HCT116 (cell line): ENCODE results near the gene HAX1. TPM values are rescaled to one million over a fixed set of nuclear protein-coding genes. Genes with fewer than 3 reads are reported as not detected.
A peak's percentile ranks its signal among the peaks of the same experiment; 100 is the strongest.

Experiments used
- ATAC-seq: fragments of 200-7000 bp; cut with Tn5 transposase; 2 replicates; pipeline ENCODE4 v1.9.1; 2020; ENCODE audit warnings: mild to moderate bottlenecking, moderate library complexity
- BruUV-seq: library from RNA; stranded (reverse); fragments of 400-500 nt; replicated peaks from 2 replicates; lab custom pipeline; 2021; lab: Mats Ljungman, UMichigan
- CTCF ChIA-PET: fragments of 300-600 bp; sonication (Branson Sonifier 250); formaldehyde crosslinking; loops from one replicate; lab custom pipeline; 2021; ENCODE audit warnings: antibody characterized with exemption; lab: Charles Lee
- POLR2A ChIA-PET: fragments of 300-600, 350-600 bp; sonication (Branson Sonifier 250); formaldehyde crosslinking; loops from one replicate; lab custom pipeline; 2021; ENCODE audit warnings: antibody characterized with exemption; lab: Charles Lee
- RAD21 ChIA-PET, 2 experiments: fragments of 300-600 bp; sonication (Branson Sonifier 250); formaldehyde crosslinking; loops; one replicate each; lab custom pipeline; 2023; ENCODE audit warnings: low total read pairs in 2 of 2; ENCODE audit not compliant: uncharacterized antibody in 2 of 2, unreplicated experiment in 2 of 2, low non-redundant PET in 1 of 2; lab: Charles Lee
- DNase-seq: peaks from one replicate; pipeline ENCODE4 v3.0.0-alpha.2; 2010; ENCODE audit warnings: low read depth, low spot score
- H2AFZ ChIP-seq: fragments of 200-600 bp; shearing (Covaris generic), sonication (generic); 2 replicates; pipeline ENCODE4 v1.6.1; 2017; ENCODE audit warnings: low read depth, mixed run types, mixed read lengths, antibody characterized with exemption, low read length; ENCODE audit not compliant: poor library complexity, severe bottlenecking
- H3K27ac ChIP-seq: 2 replicates; pipeline ENCODE4 v1.5.1; 2012; ENCODE audit warnings: low read depth, low read length
- H3K27me3 ChIP-seq: fragments of 200-600 bp; sonication (generic); 2 replicates; pipeline ENCODE4 v1.6.1; 2016; ENCODE audit warnings: mixed run types, low read length, mixed read lengths; ENCODE audit not compliant: insufficient read depth
- H3K36me3 ChIP-seq, 2 experiments: fragments of 200-500 bp in 1 of 2; fragments of 200-600 bp in 1 of 2; sonication (Bioruptor generic) in 1 of 2; sonication (generic) in 1 of 2; 2 replicates each; pipeline versions ENCODE4 v1.5.1 to v1.6.1; 2014 to 2016; ENCODE audit warnings: low read length in 2 of 2, inconsistent platforms in 1 of 2, mixed read lengths in 1 of 2, mixed run types in 1 of 2; ENCODE audit not compliant: insufficient read depth in 2 of 2, control insufficient read depth in 1 of 2
- H3K4me1 ChIP-seq, 2 experiments: fragments of 200-600 bp in 1 of 2; sonication (generic) in 1 of 2; 2 replicates each; pipeline versions ENCODE4 v1.5.1 to v1.6.1; 2012 to 2017; ENCODE audit warnings: low read length in 2 of 2, inconsistent platforms in 1 of 2, mild to moderate bottlenecking in 1 of 2, mixed read lengths in 1 of 2, mixed run types in 1 of 2, moderate library complexity in 1 of 2; ENCODE audit not compliant: insufficient read depth in 2 of 2, control insufficient read depth in 1 of 2
- H3K4me2 ChIP-seq: fragments of 200-600 bp; sonication (generic); 2 replicates; pipeline ENCODE4 v1.6.1; 2017; ENCODE audit warnings: mixed run types, low read length, mixed read lengths
- H3K4me3 ChIP-seq, 2 experiments: fragments of 200-600 bp in 1 of 2; sonication (generic) in 1 of 2; replicated peaks in 1 of 2; 2 replicates each; pipeline ENCODE4 v1.5.1; 2011 to 2016; ENCODE audit warnings: low read length in 2 of 2, control low read depth in 1 of 2, low read depth in 1 of 2, mild to moderate bottlenecking in 1 of 2, mixed read lengths in 1 of 2, mixed run types in 1 of 2
- H3K79me2 ChIP-seq: fragments of 200-600 bp; sonication (generic); 2 replicates; pipeline ENCODE4 v1.6.1; 2017; ENCODE audit warnings: mild to moderate bottlenecking, mixed run types, low read length, moderate library complexity, mixed read lengths; ENCODE audit not compliant: insufficient read depth
- H3K9ac ChIP-seq: fragments of 200-600 bp; sonication (generic); 2 replicates; pipeline ENCODE4 v1.6.1; 2016; ENCODE audit warnings: low read length, mixed read lengths
- H3K9me2 ChIP-seq: fragments of 200-600 bp; sonication (generic), shearing (Covaris generic); 2 replicates; pipeline ENCODE4 v1.6.1; 2017; ENCODE audit warnings: mixed run types, mild to moderate bottlenecking, moderate library complexity; ENCODE audit not compliant: insufficient read depth
- H3K9me3 ChIP-seq, 2 experiments: fragments of 200-500 bp in 1 of 2; fragments of 200-600 bp in 1 of 2; sonication (Bioruptor generic) in 1 of 2; sonication (generic) in 1 of 2; 2 replicates each; pipeline ENCODE4 v1.6.1; 2014 to 2017; ENCODE audit warnings: low read length in 2 of 2, mixed read lengths in 2 of 2, inconsistent platforms in 1 of 2, low read depth in 1 of 2, mild to moderate bottlenecking in 1 of 2, mixed run types in 1 of 2, moderate library complexity in 1 of 2; ENCODE audit not compliant: control insufficient read depth in 1 of 2, insufficient read depth in 1 of 2
- H4K20me1 ChIP-seq: fragments of 200-600 bp; sonication (generic), shearing (Covaris generic); 2 replicates; pipeline ENCODE4 v1.6.1; 2017; ENCODE audit warnings: mixed run types, mild to moderate bottlenecking, moderate library complexity; ENCODE audit not compliant: insufficient read depth
- JUND ChIP-seq: IDR thresholded peaks from 2 replicates; pipeline ENCODE4 v1.6.1; 2012
- RAD21 ChIP-seq: IDR thresholded peaks from 2 replicates; pipeline ENCODE4 v1.6.1; 2012; ENCODE audit warnings: low read depth, mild to moderate bottlenecking
- YY1 ChIP-seq: IDR thresholded peaks from 2 replicates; pipeline ENCODE4 v1.6.1; 2011; ENCODE audit warnings: low read length, low read depth, moderate library complexity, mild to moderate bottlenecking; ENCODE audit not compliant: insufficient replicate concordance; ENCODE audit errors: extremely low read depth
- intact Hi-C: fragments of 100-400 bp; cut with micrococcal nuclease; formaldehyde crosslinking; loops from 2 replicates; pipeline ENCODE4 v1.10.0; 2022
- total RNA-seq: library from RNA; stranded (reverse); gene quantifications from one replicate; pipeline ENCODE4 v1.2.1, GENCODE V29; 2021; ENCODE audit not compliant: unreplicated experiment
- TF ChIP-seq, protein P1 (sequence below), 3 experiments: fragments of 200-600 bp in 1 of 3; sonication (generic) in 1 of 3; IDR thresholded peaks in 2 of 3; conservative IDR thresholded peaks in 1 of 3; 2 replicates each; pipeline ENCODE4 v1.5.1; 2012 to 2017; ENCODE audit warnings: low read depth in 2 of 3, low read length in 2 of 3, antibody characterized with exemption in 1 of 3, borderline replicate concordance in 1 of 3, control low read depth in 1 of 3, mild to moderate bottlenecking in 1 of 3, mixed read lengths in 1 of 3, mixed run types in 1 of 3, moderate library complexity in 1 of 3; ENCODE audit not compliant: insufficient read depth in 1 of 3

The HAX1 gene
- total RNA-seq, 1 experiment from 2014 or later = 93.6 TPM

DNA sequence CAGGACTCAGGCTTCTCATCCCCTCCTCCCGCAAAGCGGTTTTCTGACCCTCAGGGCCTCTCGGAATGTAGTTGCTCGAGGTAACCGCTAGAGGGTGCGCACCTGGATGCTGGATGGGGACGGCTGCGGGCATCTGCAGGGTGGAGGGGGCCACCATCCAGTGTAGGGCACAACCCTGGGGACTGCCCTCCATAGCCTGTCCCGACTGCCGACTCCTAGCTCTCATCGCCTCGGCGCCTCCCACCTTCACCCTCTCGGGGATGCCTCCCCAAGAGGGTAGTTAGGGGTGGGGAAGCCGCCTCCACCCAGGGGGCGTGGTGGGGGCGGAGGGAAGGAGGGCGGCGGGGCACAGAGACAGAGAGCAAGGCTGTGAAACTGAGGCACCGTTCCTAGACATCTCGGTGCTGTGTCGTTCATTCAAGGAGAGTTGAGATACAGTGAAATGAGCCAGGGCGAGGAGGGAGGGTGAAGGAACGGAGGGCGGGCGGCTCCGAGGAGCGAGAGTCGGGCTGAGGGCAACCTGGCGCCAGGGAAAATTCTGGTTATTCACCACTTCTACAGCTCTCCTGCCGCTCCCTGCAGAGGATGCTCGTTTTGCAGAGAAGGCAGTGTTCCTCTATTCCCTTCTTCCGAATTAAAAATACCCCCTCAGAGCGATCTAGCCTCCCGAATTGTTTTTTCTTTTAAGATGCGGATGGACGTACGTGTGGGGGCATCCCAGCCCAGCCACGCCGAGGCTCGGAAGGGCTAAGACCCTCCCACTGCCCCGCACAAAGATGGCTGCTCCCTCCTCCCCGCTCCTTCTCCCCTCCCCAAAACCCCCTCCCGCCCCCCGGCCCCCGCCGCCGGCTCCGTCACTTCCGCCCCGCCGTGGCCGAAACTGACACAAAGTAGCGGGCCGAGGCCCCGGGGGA, 52.5 kb downstream of the HAX1 start, which contains the start of gene ATP8B2:
Gene ATP8B2, plus strand, starts transcription at position 857 of the 914 bp plus-strand sequence. CDS start 2,617 bp downstream, outside the sequence.
- peak within 1 kb of the TSS; percentile 88 for H2AFZ ChIP-seq
- peak; percentile 65 for ATAC-seq

More for the DNA sequence above, 52.5 kb downstream of the HAX1 start, which contains the start of gene ATP8B2:
- no peaks in the 10 kb centered on the region for H3K36me3 ChIP-seq
- no TSS peak for BruUV-seq
- H3K9me3 ChIP-seq = no peaks in the 10 kb centered on the region
- peaks cover 26 to 49% of the 10 kb centered on the region in 2 experiments for H3K4me1 ChIP-seq
- H3K27me3 ChIP-seq = no peaks in the 10 kb centered on the region
- H3K9ac ChIP-seq = peak within 1 kb of the TSS; percentile 69
- H3K9me2 ChIP-seq = no peaks in the 10 kb centered on the region
- no peaks in the 10 kb centered on the region for H4K20me1 ChIP-seq
- peak; percentile 59 for DNase-seq
- peak within 1 kb of the TSS; percentile 77 to 79 for H3K4me3 ChIP-seq
- peak within 1 kb of the TSS; percentile 98 for H3K4me2 ChIP-seq
- ChIA-PET RAD21 (interaction anchor here in 1 of 2 experiments (1.0 kb wide), 1 partner anchor 8 kb away, joined by 3 read pairs; no protein-coding TSS in a partner anchor), CTCF (interaction anchor here (1.0 to 2.1 kb wide), 5 partner anchors 9 to 222 kb away, joined by 3 to 32 read pairs (median 5); no protein-coding TSS in a partner anchor), POLR2A (no interaction called here)
- H3K27ac ChIP-seq = peak within 1 kb of the TSS; percentile 79
- TF ChIP-seq JUND (no peak), RAD21 (peak; percentile 49), YY1 (peak; percentile 91)
- TF ChIP-seq, protein P1, sequence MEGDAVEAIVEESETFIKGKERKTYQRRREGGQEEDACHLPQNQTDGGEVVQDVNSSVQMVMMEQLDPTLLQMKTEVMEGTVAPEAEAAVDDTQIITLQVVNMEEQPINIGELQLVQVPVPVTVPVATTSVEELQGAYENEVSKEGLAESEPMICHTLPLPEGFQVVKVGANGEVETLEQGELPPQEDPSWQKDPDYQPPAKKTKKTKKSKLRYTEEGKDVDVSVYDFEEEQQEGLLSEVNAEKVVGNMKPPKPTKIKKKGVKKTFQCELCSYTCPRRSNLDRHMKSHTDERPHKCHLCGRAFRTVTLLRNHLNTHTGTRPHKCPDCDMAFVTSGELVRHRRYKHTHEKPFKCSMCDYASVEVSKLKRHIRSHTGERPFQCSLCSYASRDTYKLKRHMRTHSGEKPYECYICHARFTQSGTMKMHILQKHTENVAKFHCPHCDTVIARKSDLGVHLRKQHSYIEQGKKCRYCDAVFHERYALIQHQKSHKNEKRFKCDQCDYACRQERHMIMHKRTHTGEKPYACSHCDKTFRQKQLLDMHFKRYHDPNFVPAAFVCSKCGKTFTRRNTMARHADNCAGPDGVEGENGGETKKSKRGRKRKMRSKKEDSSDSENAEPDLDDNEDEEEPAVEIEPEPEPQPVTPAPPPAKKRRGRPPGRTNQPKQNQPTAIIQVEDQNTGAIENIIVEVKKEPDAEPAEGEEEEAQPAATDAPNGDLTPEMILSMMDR (IDR thresholded peaks at IDR 0.05 in 2 of 3, conservative IDR thresholded peaks at IDR 0.05 in 1 of 3; ENCODE audit: borderline replicate concordance in 1 of 3, insufficient read depth in 1 of 3, low read depth in 2 of 3, low read length in 2 of 3) = peak; percentile 75 to 94 (median 93)
- intact Hi-C loops = loop anchor here (5.0 to 10.0 kb wide), 2 partner anchors 152 to 220 kb away; no protein-coding TSS in a partner anchor
- H3K79me2 ChIP-seq = no peaks in the 10 kb centered on the region

Other genes starting within 250 kb of the HAX1 start
- 0.10 TPM for gene NUP210L, start 117.6 kb upstream of the HAX1 start, total RNA-seq
- 457 TPM for gene TPM3, start 80.5 kb upstream of the HAX1 start, total RNA-seq
- gene CFAP141, start 66.3 kb upstream of the HAX1 start, total RNA-seq = not detected
- gene UBAP2L, start 51.7 kb upstream of the HAX1 start, total RNA-seq = 189 TPM
- not detected for gene AQP10, start 48.5 kb downstream of the HAX1 start, total RNA-seq
- 22.1 TPM for gene ATP8B2, start 52.9 kb downstream of the HAX1 start, total RNA-seq
- gene IL6R, start 132.7 kb downstream of the HAX1 start, total RNA-seq = 6.8 TPM
- not detected for gene TDRD10, start 229.6 kb downstream of the HAX1 start, total RNA-seq
- not detected for gene SHE, start 229.8 kb downstream of the HAX1 start, total RNA-seq